BE2C (cell line): Measurements from ENCODE around the gene MAGEH1. TPM values are rescaled to one million over a fixed set of nuclear protein-coding genes. Genes with fewer than 3 reads are reported as not detected.
"Not testable (repeated sequence)": the region's sequence is repeated elsewhere in the genome, so short reads cannot be mapped to it uniquely, and the experiment has no call there.

Experiments used
- DNase-seq: peaks from one replicate; pipeline ENCODE4 v3.0.0-alpha.2; 2020
- H3K27me3 ChIP-seq: fragments of 250-450 bp; sonication (Bioruptor Pico); 2 replicates; pipeline ENCODE4 v1.5.1; 2020; ENCODE audit warnings: mild to moderate bottlenecking
- H3K36me3 ChIP-seq: fragments of 250-450 bp; sonication (Bioruptor Pico); 2 replicates; pipeline ENCODE4 v1.5.1; 2020; ENCODE audit warnings: mild to moderate bottlenecking
- H3K4me1 ChIP-seq: fragments of 250-450 bp; sonication (Bioruptor Pico); 2 replicates; pipeline ENCODE4 v1.5.1; 2020
- H3K4me3 ChIP-seq: 2 replicates; pipeline ENCODE4 v1.5.1; 2011; ENCODE audit warnings: low read depth, low read length
- H3K9me3 ChIP-seq: fragments of 250-450 bp; sonication (Bioruptor Pico); 2 replicates; pipeline ENCODE4 v1.5.1; 2020
- polyA plus RNA-seq: library from polyadenylated mRNA; unstranded; fragments of >200 nt; gene quantifications from one replicate; pipeline ENCODE4 v1.2.1, GENCODE V29; 2012; ENCODE audit warnings: low read depth, missing spikeins; ENCODE audit not compliant: insufficient read length, insufficient read depth
- TF ChIP-seq, protein P1 (sequence below): IDR thresholded peaks from 2 replicates; pipeline ENCODE4 v1.5.1; 2012; ENCODE audit warnings: mild to moderate bottlenecking, low read depth, low read length

Gene MAGEH1, protein sequence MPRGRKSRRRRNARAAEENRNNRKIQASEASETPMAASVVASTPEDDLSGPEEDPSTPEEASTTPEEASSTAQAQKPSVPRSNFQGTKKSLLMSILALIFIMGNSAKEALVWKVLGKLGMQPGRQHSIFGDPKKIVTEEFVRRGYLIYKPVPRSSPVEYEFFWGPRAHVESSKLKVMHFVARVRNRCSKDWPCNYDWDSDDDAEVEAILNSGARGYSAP
- polyA plus RNA-seq, result 25.3 TPM

DNA sequence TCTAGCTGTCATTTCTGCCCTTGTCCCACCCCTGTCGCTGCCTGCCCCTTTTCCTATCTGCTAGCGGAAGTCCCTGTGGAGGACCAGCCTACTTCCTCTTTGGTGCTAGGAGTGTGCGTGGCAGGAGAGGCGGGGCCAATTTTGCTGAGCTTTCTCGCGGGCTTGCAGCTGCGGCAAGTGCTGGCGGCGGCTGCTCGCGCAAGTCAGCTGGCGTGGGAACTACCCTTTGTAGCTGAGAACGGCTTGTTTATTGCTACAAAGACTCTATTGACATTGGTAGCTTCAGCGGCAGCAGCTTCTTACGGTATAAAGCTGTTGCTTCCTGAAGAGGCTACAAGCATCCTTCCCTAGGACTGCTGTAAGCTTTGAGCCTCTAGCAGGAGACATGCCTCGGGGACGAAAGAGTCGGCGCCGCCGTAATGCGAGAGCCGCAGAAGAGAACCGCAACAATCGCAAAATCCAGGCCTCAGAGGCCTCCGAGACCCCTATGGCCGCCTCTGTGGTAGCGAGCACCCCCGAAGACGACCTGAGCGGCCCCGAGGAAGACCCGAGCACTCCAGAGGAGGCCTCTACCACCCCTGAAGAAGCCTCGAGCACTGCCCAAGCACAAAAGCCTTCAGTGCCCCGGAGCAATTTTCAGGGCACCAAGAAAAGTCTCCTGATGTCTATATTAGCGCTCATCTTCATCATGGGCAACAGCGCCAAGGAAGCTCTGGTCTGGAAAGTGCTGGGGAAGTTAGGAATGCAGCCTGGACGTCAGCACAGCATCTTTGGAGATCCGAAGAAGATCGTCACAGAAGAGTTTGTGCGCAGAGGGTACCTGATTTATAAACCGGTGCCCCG is at the start of gene MAGEH1:
TSS of gene MAGEH1 (plus strand) at position 138 of the 843 bp plus-strand sequence. CDS start at position 386, 248 bp downstream.
- H3K36me3 ChIP-seq, result no peaks in the 10 kb centered on the region
- no peaks in the 10 kb centered on the region for H3K9me3 ChIP-seq
- DNase-seq, result peak; percentile 80
- H3K4me3 ChIP-seq, result peak within 1 kb of the TSS; percentile 83
- TF ChIP-seq, protein P1, sequence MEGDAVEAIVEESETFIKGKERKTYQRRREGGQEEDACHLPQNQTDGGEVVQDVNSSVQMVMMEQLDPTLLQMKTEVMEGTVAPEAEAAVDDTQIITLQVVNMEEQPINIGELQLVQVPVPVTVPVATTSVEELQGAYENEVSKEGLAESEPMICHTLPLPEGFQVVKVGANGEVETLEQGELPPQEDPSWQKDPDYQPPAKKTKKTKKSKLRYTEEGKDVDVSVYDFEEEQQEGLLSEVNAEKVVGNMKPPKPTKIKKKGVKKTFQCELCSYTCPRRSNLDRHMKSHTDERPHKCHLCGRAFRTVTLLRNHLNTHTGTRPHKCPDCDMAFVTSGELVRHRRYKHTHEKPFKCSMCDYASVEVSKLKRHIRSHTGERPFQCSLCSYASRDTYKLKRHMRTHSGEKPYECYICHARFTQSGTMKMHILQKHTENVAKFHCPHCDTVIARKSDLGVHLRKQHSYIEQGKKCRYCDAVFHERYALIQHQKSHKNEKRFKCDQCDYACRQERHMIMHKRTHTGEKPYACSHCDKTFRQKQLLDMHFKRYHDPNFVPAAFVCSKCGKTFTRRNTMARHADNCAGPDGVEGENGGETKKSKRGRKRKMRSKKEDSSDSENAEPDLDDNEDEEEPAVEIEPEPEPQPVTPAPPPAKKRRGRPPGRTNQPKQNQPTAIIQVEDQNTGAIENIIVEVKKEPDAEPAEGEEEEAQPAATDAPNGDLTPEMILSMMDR, result no peak
- no peaks in the 10 kb centered on the region for H3K27me3 ChIP-seq
- no peaks in the 10 kb centered on the region for H3K4me1 ChIP-seq

DNA sequence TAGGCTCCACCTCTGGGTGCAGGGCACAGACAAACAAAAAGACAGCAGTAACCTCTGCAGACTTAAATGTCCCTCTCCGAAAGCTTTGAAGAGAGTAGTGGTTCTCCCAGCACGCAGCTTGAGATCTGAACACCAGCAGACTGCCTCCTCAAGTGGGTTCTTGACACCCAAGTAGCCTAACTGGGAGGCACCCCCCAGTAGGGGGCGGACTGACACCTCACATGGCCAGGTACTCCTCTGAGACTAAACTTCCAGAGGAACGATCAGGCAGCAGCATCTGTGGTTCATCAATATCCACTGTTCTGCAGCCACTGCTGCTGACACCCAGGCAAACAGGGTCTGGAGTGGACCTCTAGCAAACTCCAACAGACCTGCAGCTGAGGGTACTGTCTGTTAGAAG is 24.8 kb upstream of the MAGEH1 start:
- DNase-seq, H3K27me3 ChIP-seq, H3K4me1 ChIP-seq, H3K36me3 ChIP-seq, H3K9me3 ChIP-seq, H3K4me3 ChIP-seq: not testable (repeated sequence)
- TF ChIP-seq, protein P1, result peak; percentile 4; the same call in 1 of the 2 replicates

DNA sequence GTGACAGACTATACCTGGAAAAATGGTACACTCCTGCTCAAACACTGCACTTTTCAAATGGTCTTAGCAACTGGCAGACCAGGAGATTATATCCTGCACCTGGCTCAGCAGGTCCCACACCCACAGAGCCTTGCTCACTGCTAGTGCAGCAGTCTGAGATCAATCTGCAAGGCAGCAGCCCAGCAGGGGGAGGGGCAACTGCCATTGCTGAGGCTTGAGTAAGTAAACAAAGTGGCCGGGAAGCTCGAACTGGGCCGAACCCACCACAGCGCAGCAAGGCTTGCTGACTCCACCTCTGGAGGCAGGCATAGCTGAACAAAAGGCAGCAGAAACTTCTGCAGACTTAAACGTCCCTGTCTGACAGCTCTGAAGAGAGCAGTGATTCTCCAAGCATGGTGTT is 8.5 kb upstream of the MAGEH1 start:
- not testable (repeated sequence) for H3K9me3 ChIP-seq, H3K4me1 ChIP-seq, DNase-seq, H3K36me3 ChIP-seq, H3K27me3 ChIP-seq, H3K4me3 ChIP-seq

DNA sequence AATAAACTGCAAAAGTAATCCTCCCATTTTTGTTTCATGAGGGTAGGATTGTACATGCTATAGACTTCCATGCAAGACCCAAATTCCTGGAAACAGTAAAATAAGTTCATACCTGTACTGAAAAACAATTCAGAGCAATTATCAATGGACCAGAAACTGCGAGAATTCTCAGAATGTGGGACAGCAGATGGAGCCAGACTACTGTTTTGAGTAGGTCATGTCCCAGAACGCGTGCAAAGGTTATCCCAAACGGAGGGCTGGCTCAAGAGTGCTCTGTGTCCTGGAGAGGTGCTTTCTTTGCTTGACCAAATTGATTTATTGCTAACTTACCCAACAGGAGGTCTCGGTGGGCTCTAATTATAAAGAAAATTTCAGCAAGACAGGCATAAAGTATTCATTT is 1.7 kb upstream of the MAGEH1 start:
- no peaks in the 10 kb centered on the region for H3K36me3 ChIP-seq
- H3K4me3 ChIP-seq, result no peak overlapping the region
- no peaks in the 10 kb centered on the region for H3K9me3 ChIP-seq
- H3K4me1 ChIP-seq, result no peaks in the 10 kb centered on the region
- no peaks in the 10 kb centered on the region for H3K27me3 ChIP-seq
- DNase-seq, result no peak
- TF ChIP-seq, protein P1, result peak; percentile 20; the same call in 1 of the 2 replicates

DNA sequence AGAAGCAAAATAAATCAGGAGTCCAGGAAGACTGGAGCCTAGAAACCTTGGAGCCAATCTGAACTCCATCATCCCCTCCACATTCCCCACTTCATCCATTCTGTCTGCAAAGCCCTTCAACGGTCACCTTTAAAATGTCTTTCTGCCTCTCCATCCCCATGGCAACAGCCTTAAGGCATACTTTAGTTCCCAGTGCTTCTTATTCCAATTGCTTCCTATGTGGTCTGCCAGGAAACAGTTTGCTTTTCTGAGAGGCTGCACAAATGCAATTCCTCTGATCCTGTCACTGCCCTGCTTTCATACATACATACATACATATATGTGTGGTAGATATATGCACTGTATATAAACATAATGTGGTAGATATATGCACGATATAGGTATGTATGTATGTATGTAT is 786 bp upstream of the MAGEH1 start:
- Histone ChIP-seq H3K27me3 (no peaks in the 10 kb centered on the region), H3K36me3 (no peaks in the 10 kb centered on the region), H3K4me3 (no peak overlapping the region; the same call in 1 of the 2 replicates), H3K4me1 (no peaks in the 10 kb centered on the region), H3K9me3 (no peaks in the 10 kb centered on the region)
- no peak for DNase-seq
- TF ChIP-seq, protein P1, result no peak

DNA sequence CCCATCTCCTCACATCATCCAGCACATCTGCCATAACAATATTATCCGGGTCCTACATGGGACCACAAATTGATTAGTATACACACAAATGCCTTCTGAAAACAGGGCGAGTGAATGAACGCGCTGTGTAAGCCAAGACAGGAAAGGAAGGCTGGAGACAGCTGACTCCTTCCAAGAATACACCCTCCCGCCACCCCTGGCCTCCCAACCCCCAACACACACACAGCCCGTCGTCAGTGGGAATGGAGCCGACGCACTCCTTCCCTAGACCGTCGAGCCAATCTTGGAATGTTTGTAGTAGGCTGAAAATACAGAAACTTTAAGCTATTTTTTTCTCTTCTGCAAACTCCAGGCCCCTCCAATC is 319 bp upstream of the MAGEH1 start:
- no peaks in the 10 kb centered on the region for H3K36me3 ChIP-seq
- DNase-seq, result no peak
- H3K27me3 ChIP-seq, result no peaks in the 10 kb centered on the region
- TF ChIP-seq, protein P1, result no peak
- peak overlapping the region; percentile 83 for H3K4me3 ChIP-seq
- no peaks in the 10 kb centered on the region for H3K9me3 ChIP-seq
- H3K4me1 ChIP-seq, result no peaks in the 10 kb centered on the region
